Stimulated activated CD4-positive, alpha-beta T cell treated with anti-CD3 and anti-CD28 coated beads, Interleukin-2, amount 100 ng/mL, for 24 hours (primary cell): Measurements from ENCODE around the gene ANGPTL3.
"Not testable (repeated sequence)": the region's sequence is repeated elsewhere in the genome, so short reads cannot be mapped to it uniquely, and the experiment has no call there.

Source experiments
- DNase-seq, 2 donors: peaks; one replicate each; pipeline ENCODE4 v3.0.0-alpha.2; 2020

ANGPTL3 gene, protein sequence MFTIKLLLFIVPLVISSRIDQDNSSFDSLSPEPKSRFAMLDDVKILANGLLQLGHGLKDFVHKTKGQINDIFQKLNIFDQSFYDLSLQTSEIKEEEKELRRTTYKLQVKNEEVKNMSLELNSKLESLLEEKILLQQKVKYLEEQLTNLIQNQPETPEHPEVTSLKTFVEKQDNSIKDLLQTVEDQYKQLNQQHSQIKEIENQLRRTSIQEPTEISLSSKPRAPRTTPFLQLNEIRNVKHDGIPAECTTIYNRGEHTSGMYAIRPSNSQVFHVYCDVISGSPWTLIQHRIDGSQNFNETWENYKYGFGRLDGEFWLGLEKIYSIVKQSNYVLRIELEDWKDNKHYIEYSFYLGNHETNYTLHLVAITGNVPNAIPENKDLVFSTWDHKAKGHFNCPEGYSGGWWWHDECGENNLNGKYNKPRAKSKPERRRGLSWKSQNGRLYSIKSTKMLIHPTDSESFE

DNA sequence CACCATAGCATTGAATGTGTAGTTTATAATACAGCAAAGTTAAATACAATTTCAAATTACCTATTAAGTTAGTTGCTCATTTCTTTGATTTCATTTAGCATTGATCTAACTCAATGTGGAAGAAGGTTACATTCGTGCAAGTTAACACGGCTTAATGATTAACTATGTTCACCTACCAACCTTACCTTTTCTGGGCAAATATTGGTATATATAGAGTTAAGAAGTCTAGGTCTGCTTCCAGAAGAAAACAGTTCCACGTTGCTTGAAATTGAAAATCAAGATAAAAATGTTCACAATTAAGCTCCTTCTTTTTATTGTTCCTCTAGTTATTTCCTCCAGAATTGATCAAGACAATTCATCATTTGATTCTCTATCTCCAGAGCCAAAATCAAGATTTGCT lies at the start of gene ANGPTL3:
TSS of gene ANGPTL3 (plus strand) at position 240 of the 400 bp plus-strand sequence. CDS start at position 287, 47 bp downstream.
- DNase-seq, result no peak

DNA sequence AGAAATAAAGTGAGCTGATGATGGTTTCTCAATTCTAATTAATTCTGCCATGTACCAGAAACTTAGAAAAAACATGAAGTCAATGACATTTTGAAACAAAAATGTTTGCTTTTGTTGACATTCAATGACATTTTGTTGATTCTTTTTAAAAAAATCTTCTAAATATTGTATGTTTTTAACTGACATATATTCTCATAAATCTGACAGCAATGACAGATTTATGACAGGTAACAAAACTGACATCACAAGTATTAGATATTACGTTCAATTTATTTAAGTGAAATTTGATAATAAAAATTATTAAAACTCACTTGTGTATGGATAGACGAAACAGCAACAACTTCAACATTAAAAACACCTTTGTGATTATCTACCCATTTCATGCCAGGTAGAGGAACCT lies 36.0 kb upstream of the ANGPTL3 start:
- DNase-seq, result no peak

DNA sequence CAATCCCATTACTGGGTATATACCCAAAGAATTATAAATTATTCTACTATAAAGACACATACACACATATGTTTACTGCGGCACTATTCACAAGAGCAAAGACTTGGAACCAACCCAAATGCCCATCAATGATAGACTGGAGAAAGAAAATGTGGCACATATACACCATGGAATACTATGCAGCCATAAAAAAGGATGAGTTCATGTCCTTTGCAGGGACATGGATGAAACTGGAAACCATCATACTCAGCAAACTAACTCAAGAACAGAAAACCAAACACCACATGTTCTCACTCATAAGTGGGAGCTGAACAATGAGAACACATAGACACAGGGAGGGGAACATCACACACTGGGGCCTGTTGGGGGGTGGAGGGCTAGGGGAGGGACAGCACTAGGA lies 30.1 kb upstream of the ANGPTL3 start:
- not testable (repeated sequence) for DNase-seq

DNA sequence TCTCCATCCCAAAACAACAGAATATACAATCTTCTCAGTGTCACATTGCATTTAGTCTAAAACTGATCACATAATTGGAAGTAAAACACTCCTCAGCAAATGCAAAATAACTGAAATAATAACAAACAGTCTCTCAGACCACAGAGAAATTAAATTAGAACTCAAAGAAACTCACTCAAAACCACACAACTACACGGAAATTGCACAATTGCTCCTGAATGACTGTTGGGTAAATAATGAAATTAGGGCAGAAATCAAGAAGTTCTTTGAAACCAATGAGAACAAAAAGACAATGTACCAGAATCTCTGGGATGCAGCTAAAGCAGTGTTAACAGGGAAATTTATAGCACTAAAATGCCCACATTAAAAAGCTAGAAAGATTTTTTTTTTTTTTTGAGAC lies 29.4 kb upstream of the ANGPTL3 start:
- not testable (repeated sequence) for DNase-seq

DNA sequence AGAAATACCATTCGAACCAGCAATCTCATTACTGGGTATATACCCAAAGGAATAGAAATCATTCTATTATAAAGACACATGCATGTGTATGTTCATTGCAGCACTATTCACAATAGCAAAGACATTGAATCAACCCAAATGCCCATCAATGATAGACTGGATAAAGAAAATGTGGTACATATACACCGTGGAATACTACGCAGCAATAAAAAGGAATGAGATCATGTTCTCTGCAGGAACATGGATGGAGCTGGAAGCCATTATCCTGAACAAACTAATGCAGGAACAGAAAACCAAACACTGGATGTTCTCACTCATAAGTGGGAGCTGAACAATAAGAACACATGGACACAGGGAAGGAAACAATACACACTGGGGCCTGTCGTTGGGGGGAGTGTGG lies 25.8 kb upstream of the ANGPTL3 start:
- not testable (repeated sequence) for DNase-seq

DNA sequence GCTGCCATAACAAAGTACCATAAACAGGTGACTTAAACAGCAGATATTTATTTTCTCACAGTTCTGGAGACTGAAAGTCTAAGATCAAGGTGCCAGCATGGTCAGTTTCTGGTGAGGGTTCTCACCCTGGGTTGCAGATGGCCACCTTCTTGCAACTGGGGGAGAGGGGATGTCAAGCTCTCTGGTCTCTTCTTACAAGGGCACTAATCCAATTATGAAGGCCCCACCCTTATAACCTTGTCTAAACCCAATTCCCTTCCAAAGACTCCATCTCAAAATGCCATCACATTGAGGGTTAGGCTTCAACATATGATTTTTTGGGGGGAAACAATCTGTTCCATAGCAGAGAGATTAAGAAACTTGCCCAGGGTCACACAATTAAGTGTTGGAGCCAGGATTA lies 24.8 kb upstream of the ANGPTL3 start:
- no peak for DNase-seq

DNA sequence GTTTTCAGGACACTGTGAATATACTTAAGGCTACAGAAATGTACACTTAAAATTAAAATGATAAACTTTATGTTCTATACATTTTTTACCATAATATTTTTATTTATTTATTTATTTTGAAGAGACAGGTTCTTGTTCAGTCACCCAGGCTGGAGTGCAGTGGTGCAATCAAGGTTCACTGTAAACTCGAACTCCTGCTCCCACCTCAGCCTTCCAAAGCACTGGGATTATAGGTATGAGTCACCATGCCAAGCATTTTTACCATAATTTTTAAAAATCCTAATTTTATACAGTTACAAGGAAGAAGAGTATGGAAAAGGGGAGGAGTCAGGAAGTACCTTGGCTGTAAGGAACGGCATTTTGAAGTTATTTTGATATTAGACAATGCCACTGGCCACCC lies 23.6 kb upstream of the ANGPTL3 start:
- no peak for DNase-seq

DNA sequence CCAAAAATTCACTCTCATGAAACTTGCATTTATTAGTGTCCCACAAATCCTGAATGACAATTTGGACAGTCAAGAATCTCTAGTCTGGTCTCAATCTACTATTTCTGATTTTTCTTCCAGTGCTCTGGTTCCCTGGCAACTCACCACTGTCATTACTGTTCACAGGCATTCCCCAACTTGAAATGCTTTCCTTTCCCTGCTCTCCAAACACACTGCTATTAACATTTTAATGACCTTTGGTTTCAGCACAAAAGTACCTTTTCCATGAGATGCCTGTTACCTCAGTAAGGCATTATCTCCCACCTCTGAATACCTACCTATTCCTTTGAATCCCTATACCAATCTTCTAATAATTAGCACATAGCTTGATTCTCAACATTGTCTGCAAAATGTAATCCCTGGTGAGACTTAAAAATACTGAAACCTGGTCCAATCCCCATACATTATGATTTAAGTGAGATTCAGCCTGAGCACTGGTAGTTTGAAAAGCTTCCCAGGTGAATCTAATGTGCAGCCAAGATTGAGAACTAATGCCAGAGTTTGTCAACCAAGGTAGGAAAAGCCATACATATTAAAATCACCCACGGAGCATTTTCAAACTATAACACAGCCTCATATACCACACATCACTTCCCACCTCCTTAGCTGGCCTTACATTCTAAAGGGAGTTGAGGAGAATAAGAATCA lies 11.7 kb upstream of the ANGPTL3 start:
- DNase-seq, result no peak

DNA sequence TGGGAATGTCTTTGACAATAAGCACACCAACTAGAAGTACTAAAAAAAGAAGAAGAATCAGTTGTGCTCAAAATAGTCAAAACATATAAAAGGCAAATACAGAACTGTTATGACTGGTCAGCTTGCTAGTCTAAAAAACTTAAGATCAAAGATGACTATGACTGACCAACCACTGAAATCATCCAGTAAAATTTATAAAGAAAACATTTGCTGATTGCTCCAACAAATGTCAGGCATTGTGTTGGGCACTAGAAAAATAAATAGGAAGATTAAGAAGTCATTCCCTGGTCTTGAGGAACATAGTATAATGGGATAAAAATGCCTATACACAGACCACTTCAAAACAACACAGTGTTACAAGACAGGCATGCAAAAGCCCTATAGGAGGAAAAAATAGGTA lies 9.3 kb upstream of the ANGPTL3 start:
- DNase-seq, result no peak

DNA sequence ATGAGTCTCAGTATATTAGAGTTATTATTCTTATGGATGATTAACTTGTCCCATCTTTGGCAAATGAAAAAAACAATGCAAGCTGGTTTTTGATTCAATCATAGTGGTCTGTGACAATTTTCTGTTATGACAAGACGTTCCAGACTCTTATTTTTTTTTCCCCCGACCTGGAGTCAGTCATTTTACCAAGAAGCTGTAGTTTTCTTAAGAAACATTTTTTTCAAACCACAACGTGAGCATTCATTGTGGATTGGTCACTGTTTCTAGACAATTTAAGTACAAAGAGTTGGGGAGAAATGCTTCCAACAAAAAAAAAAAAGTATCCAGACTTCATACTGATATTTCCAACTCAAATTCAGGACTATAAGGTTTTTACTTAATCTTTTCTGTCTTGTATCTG lies 8.0 kb upstream of the ANGPTL3 start:
- DNase-seq, result no peak

DNA sequence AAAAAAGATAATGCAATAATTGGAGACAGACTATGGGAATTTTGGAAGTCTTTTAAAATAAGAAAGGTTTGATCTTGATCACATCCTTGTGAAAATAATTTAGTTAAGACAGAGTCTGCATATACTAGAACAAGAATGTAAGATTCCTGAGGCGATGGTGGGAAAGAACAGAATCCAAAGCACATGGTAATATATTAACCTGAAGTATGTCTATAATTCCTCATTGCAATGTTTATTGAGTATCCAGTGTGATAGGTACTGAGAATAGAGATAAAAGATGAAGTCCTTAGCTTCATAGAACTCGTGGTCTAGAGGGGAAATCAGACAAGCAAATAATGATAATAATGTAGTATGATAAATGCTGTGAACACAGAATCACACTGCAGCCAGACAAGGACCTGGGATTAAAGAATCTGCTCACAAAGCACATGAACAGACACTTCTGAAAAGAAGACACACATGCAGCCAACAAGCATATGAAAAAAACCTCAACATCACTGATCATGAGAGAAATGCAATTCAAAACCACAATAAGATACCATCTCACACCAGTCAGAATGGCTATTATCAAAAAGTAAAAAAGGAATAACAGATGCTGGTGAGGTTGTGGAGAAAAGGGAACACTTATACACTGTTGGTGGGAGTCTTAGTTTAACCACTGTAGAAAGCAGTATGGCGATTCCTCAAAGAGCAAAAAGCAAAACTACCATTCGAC lies 6.9 kb upstream of the ANGPTL3 start:
- no peak for DNase-seq

DNA sequence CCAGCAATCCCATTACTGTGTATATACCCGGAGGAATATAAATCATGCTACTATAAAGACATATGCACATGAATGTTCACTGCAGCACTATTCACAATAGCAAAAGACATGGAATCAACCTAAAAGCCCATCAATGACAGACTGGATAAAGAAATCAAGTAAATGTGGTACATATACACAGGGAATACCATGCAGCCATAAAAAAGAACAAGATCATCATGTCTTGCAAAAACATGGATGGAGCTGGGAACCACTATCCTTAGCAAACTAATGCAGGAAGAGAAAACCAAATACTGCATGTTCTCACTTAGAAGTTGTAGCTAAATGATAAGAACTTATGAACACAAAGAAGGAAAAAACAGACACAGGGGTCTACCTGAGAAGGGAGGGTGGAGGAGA lies 6.4 kb upstream of the ANGPTL3 start:
- no peak for DNase-seq

DNA sequence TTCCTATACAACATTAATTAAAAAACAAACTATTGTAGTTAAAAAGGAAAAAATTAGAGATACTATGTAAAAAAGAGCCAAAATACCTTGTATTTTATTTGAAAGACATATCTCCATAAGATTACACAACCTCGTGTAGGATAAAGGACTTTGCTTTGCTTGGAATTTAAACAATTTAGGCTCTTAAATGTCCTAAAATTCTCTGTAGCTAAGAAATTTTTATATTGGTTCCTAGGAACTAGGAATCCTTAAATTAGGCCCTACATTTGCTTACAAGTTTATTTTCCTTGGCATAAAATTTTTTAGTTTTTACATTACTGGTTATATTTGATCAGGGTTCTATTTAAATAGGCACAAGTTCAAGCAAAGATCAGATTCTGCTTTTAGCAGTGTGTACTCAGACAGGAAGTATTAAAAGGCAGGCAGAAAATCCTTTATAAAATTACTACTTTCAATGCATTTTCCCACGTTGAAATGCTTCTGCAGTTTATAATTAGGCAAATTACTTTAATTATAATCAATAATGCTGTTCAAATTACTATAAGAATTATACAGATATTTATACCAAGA lies 3.4 kb upstream of the ANGPTL3 start:
- DNase-seq, result no peak

DNA sequence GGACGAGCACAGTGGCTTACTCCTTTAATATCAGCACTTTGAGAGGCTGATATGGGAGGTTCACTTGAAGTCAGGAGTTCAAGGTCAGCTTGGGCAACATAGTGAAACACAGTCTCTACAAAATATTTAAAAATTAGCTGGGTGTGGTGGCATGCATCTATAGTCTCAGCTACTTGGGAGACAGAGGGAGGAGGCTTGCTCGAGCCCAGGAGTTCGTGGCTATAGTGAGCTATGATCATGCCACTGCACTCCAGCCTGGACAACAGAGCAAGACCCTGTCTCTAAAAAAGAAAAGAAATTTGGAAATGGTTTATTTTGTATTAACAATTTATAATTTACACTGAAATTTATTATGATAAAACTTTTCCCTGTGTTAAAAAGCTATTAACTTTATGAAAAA lies 1.7 kb upstream of the ANGPTL3 start:
- no peak for DNase-seq

DNA sequence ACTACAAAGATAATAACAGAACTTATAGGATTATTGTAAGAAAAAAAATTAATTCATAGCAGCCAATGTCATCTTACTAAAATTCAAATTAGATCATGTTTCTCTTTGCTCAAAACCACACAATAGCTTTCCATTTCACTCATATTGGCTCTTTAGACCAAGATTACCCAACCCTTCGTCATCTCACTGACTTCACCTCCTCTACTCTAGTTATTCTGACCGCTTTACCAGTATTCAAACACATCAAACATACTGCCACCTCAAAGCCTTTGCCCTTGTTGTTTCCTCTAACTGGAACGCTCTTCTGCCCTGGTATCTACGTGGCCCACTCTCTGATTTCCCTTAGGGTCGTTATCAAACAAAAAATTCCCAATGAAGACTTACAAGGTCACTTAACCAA lies 1.7 kb downstream of the ANGPTL3 start:
- DNase-seq, result no peak

DNA sequence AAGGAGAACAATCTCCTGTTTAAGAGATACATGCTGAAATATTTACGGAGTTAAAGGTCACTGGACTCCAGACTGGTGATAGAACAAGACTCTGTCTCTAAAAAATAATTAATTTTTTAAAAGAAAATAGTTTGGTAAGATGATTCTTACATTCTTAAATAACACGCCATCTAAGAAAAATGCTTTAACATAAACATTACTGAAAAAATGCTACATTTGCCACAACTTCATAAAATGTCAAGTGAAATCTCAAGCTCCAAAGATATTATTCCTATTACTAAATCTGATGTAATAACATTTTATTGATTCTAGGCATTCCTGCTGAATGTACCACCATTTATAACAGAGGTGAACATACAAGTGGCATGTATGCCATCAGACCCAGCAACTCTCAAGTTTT lies 4.1 kb downstream of the ANGPTL3 start:
- no peak for DNase-seq

DNA sequence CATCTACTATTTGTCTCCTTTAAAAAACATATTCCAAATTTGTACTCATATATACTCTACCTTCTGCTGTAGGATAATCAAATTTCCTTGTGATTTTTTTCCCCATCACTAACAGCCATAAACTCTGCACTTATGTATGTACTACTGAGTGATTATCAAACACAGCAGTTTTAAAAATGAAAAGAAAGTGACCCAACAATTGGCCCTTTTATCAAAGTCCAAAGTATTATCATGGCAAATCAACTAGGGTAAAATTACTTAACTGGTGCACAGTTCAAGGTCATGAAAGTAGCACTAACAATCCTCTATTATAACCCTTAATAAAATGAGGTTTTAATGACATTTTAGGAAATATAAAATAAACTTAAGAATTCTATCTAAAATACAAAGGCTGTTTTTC lies 11.6 kb downstream of the ANGPTL3 start:
- no peak for DNase-seq

DNA sequence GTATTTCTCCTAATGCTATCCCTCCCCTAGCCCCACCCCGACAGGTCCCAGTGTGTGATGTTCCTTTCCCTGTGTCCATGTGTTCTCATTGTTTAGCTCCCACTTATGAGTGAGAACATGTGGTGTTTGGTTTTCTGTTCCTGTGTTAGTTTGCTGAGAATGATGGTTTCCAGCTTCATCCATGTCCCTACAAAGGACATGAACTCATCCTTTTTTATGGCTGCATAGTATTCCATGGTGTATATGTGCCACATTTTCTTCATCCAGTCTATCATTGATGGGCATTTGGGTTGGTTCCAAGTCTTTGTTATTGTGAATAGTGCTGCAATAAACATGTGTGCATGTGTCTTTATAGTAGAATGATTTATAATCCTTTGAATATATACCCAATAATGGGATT lies 13.3 kb downstream of the ANGPTL3 start:
- not testable (repeated sequence) for DNase-seq

DNA sequence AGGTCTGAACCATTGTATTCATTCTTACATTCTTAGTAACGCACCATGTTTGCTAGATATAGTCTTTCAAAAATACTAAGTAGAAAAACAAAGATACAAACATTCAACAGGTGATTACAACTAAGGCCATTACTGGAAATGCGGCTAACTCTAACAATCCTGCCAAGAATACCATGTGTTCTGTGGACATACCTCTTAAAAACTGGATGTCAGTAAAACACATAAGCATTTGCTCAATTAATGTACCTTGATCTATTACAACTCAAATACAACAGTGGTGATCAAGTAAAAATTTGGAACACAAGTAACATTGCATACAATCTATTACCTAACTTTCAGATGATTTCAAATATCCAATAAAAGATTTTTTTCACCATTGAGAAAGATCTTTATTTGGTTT lies 15.4 kb downstream of the ANGPTL3 start:
- DNase-seq, result no peak

DNA sequence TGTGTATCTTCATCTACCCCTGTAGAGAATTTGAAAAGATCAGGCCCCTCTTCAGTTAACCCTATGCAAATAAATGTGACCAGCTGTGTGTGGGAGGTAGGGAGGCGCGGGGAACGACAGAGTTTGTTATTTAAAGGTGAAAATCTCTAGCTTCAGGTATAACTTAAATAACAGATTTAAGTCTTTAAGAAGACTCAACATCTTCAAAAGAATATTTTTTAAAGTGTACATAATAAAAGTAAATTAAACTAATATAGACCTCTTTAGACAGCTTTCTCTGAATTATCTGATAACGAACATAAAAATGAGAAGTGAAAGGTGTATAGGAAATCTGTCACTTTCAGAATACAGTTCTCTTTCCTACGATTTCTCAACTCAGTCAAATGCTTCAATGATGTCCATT lies 16.0 kb downstream of the ANGPTL3 start:
- DNase-seq, result no peak

DNA sequence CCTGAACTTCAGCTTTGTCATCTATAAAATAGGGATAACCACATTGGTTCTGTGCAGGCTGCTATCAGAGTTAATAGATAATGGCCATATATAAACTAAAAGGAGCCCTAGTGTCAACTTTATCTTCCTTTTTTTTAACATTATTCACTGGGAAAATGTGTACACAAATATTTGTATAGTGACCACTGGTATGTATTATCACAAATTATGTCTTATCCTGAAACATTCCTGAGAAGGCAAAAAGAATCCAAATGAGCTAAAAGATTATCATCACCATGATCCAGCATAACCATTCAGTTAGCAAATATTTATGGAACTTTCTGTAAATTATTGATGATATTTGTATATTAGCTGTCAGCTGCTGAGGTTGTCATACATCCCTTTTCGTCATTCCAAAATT lies 16.6 kb downstream of the ANGPTL3 start:
- no peak for DNase-seq

DNA sequence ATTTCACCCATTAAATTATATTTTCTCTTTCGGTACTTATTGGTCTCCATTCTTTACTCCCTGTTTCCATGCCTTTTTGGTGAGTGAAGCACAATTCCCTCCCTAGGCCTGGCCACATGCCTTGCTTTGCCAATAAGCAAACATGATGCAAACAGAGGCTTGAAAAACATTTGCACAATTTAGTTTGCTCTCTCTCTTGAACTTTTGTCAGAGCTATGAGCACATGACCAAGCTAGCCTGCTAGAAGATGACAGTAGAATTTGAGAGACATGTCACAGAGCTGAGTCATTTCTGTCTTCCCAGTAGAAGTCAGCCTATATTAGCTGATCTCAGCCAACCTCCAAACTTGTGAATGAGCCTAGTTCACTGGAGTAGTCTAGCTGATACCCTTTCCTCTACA lies 24.6 kb downstream of the ANGPTL3 start:
- no peak for DNase-seq

DNA sequence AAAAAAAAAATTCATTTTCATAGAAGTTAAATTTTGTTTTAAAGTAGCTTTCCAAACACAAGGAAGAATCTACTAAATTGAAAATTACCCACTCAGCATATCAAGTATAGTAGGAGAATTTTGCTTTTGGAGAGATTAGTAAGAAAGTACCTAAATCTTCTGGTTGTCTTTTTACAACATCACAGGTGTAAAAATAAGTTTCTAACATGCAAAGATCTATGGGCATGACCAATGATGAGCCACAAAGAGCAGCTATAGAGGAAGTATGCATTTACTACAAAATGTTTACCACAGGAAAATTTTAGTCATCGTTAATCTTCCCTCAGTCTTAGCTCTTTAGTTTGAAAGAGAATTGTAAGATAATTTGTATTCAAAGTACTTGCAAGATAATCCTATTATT lies 28.1 kb downstream of the ANGPTL3 start:
- no peak for DNase-seq

DNA sequence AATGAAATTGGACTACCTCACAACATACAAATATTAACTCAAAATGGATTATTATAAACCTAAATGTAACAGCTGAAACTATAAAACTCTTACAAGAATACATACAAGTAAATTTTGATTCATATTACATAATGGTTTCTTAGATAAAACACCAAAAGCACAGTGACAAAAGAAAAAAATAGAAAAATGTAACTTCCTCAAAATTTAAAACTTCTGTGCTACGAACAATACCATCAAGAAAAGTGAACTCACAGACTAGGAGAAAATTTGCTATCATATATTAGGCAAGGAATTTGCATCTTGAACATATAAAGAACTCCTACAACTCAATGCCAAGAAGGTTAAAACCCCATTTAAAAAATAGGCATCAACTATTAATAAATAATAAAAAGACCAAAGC lies 31.2 kb downstream of the ANGPTL3 start:
- DNase-seq, result no peak
